Left cardiac atrium (tissue), 4 donors: Measurements from ENCODE around the gene TMEM236. TPM values are rescaled to one million over a fixed set of nuclear protein-coding genes. Genes with fewer than 3 reads are reported as not detected.

Experiments
- ATAC-seq, 2 donors: fragments of 200-7000 bp; cut with Tn5 transposase; one replicate each; pipeline ENCODE4 v1.9.1; 2020; ENCODE audit warnings: mild to moderate bottlenecking in 2 of 2, moderate library complexity in 2 of 2
- DNase-seq: peaks from one replicate; pipeline ENCODE4 v3.0.0-alpha.2; 2020
- intact Hi-C, 2 donors: fragments of 100-400 bp; cut with DNase I; formaldehyde crosslinking; loops; one replicate each; pipeline versions ENCODE4 v1.14.1 to v1.15.1; 2022 to 2023
- total RNA-seq, 2 donors: library from RNA; stranded (reverse); fragmentation: NEBNext Ultra II Directional; extraction: Animal tissue kit (Norgen Biotek cat#: 25700); gene quantifications; one replicate each; pipeline ENCODE4 v1.2.1, GENCODE V29; 2021
- donor health status: DM: no; HTN: yes; CAD: no.
- donor health status: DM: no; HTN: yes; CAD: no; lungs with severe emphysema.
- donor health status: DM: yes; HTN: yes; CAD: no.
- donor health status: Dilated cardiomyopathy.

The TMEM236 gene
- total RNA-seq, 2 donors from 2014 or later, result 0.71 to 0.94 TPM

- DNase-seq (no peak), ATAC-seq (peak; percentile 73 to 76)
- intact Hi-C loops, result no loop called here
Measured at GRCh38 chr10:17782921-17783665, 31.1 kb downstream of the TMEM236 start.

- ATAC-seq (peak in 1 of 2 donors; percentile 18), DNase-seq (no peak)
- intact Hi-C loops, result no loop called here
Measured at GRCh38 chr10:17783751-17784150, 31.8 kb downstream of the TMEM236 start.

GRCh38 chr10:17784688-17785087 is 32.7 kb downstream of the TMEM236 start:
- no peak for DNase-seq
- peak in 1 of 2 donors; percentile 46 for ATAC-seq
- intact Hi-C loops, result no loop called here

- peak in 1 of 2 donors; percentile 54 for ATAC-seq
- no peak for DNase-seq
- intact Hi-C loops, result no loop called here
Measured at GRCh38 chr10:17785276-17785930, 33.4 kb downstream of the TMEM236 start.

GRCh38 chr10:17787087-17787961 is 35.3 kb downstream of the TMEM236 start:
- DNase-seq (no peak), ATAC-seq (peak in 1 of 2 donors; percentile 60)
- intact Hi-C loops, result no loop called here

GRCh38 chr10:17788646-17789045 is 36.6 kb downstream of the TMEM236 start:
- intact Hi-C loops, result no loop called here
- DNase-seq (no peak), ATAC-seq (no peak)

GRCh38 chr10:17789396-17789795 is 37.4 kb downstream of the TMEM236 start:
- no peak for ATAC-seq
- intact Hi-C loops, result no loop called here
- no peak for DNase-seq

- ATAC-seq, result no peak
- no peak for DNase-seq
- intact Hi-C loops, result no loop called here
Measured at GRCh38 chr10:17790651-17791050, 38.6 kb downstream of the TMEM236 start.

- ATAC-seq, result no peak
- intact Hi-C loops, result no loop called here
- no peak for DNase-seq
Measured at GRCh38 chr10:17792991-17793390, 41.0 kb downstream of the TMEM236 start.

- intact Hi-C loops, result no loop called here
- peak in 1 of 2 donors; percentile 48 for ATAC-seq
- DNase-seq, result no peak
Measured at GRCh38 chr10:17793823-17794644, 42.0 kb downstream of the TMEM236 start.

GRCh38 chr10:17795083-17795482 is 43.1 kb downstream of the TMEM236 start:
- DNase-seq (no peak), ATAC-seq (no peak)
- intact Hi-C loops, result no loop called here

- intact Hi-C loops, result no loop called here
- ATAC-seq, result no peak
- DNase-seq, result no peak
Measured at GRCh38 chr10:17795813-17796594, 44.0 kb downstream of the TMEM236 start.

GRCh38 chr10:17801507-17801906 is 49.5 kb downstream of the TMEM236 start:
- ATAC-seq, result no peak

GRCh38 chr10:17802350-17802749 is 50.3 kb downstream of the TMEM236 start:
- ATAC-seq, result no peak
- DNase-seq, result no peak
- intact Hi-C loops, result no loop called here

More at GRCh38 chr10:17801507-17801906, 49.5 kb downstream of the TMEM236 start:
- DNase-seq, result no peak
- intact Hi-C loops, result no loop called here

GRCh38 chr10:17802976-17803375 is 51.0 kb downstream of the TMEM236 start:
- ATAC-seq (peak; percentile 23 to 82), DNase-seq (no peak)
- intact Hi-C loops, result no loop called here

GRCh38 chr10:17805330-17805729 is 53.3 kb downstream of the TMEM236 start:
- ATAC-seq, result no peak
- intact Hi-C loops, result no loop called here
- no peak for DNase-seq

- intact Hi-C loops, result no loop called here
- DNase-seq (no peak), ATAC-seq (no peak)
Measured at GRCh38 chr10:17805921-17806577, 54.0 kb downstream of the TMEM236 start.
